Tibial artery (tissue), 4 donors: ENCODE data around the gene PINLYP.

ENCODE experiments used
- DNase-seq, 2 donors: peaks; one replicate each; pipeline ENCODE4 v3.0.0-alpha.2; 2019
- H3K27ac ChIP-seq, 2 donors: fragments of 200-600 bp; sonication (generic) in 1 of 2; 1 replicate in 1 of 2; 2 replicates in 1 of 2; pipeline ENCODE4 v1.5.1; 2018 to 2019; ENCODE audit warnings: mild to moderate bottlenecking in 1 of 2
- H3K27me3 ChIP-seq, 2 donors: fragments of 200-600 bp; sonication (generic) in 1 of 2; one replicate each; pipeline versions ENCODE4 v1.5.1 to v1.6.0; 2016 to 2019
- H3K36me3 ChIP-seq, 3 donors: fragments of 200-600 bp; sonication (generic) in 2 of 3; one replicate each; pipeline ENCODE4 v1.5.1; 2016 to 2019; ENCODE audit warnings: mild to moderate bottlenecking in 2 of 3
- H3K4me1 ChIP-seq, 4 donors: fragments of 200-600 bp; sonication (generic) in 2 of 4; 1 replicate in 3 of 4; 2 replicates in 1 of 4; pipeline ENCODE4 v1.5.1; 2016 to 2019
- H3K4me3 ChIP-seq, 2 donors: fragments of 200-600 bp; sonication (generic) in 1 of 2; 1 replicate in 1 of 2; 2 replicates in 1 of 2; pipeline ENCODE4 v1.5.1; 2018 to 2019; ENCODE audit warnings: mild to moderate bottlenecking in 2 of 2
- H3K9me3 ChIP-seq, 3 donors: fragments of 200-600 bp; sonication (generic) in 1 of 3; one replicate each; pipeline ENCODE4 v1.5.1; 2016 to 2019
- intact Hi-C: fragments of 100-400 bp; cut with DNase I; formaldehyde crosslinking; loops from one replicate; pipeline ENCODE4 v1.15.0; 2023; ENCODE audit warnings: low total_unique reads
- TF ChIP-seq, protein P1 (sequence below), 2 experiments: fragments of 200-600 bp in 1 of 2; fragments of 450-650 bp in 1 of 2; IDR thresholded peaks; one replicate each; pipeline ENCODE4 v1.5.1; 2017 to 2019; ENCODE audit warnings: antibody characterized with exemption in 2 of 2, mild to moderate bottlenecking in 1 of 2, moderate library complexity in 1 of 2

The PINLYP gene

GRCh38 chr19:43594710-43595604 is 19.4 kb downstream of the PINLYP start:
- DNase-seq = no peak
- H3K4me3 ChIP-seq = peak overlapping the region; percentile 67 to 80
- peaks cover 24 to 66% (median 40%) of the 10 kb centered on the region in 3 donors for H3K36me3 ChIP-seq
- peaks cover 0 to 47% (median 38%) of the 10 kb centered on the region in 4 donors for H3K4me1 ChIP-seq
- H3K9me3 ChIP-seq = no peaks in the 10 kb centered on the region
- intact Hi-C loops = loop anchor here (5.0 kb wide), 1 partner anchor 68 kb away; the partner anchor contains the start of gene ETHE1
- TF ChIP-seq, protein P1, sequence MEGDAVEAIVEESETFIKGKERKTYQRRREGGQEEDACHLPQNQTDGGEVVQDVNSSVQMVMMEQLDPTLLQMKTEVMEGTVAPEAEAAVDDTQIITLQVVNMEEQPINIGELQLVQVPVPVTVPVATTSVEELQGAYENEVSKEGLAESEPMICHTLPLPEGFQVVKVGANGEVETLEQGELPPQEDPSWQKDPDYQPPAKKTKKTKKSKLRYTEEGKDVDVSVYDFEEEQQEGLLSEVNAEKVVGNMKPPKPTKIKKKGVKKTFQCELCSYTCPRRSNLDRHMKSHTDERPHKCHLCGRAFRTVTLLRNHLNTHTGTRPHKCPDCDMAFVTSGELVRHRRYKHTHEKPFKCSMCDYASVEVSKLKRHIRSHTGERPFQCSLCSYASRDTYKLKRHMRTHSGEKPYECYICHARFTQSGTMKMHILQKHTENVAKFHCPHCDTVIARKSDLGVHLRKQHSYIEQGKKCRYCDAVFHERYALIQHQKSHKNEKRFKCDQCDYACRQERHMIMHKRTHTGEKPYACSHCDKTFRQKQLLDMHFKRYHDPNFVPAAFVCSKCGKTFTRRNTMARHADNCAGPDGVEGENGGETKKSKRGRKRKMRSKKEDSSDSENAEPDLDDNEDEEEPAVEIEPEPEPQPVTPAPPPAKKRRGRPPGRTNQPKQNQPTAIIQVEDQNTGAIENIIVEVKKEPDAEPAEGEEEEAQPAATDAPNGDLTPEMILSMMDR (IDR thresholded peaks at IDR 0.05) = peak; percentile 31 to 43
- peak overlapping the region; percentile 90 to 96 for H3K27ac ChIP-seq
- no peaks in the 10 kb centered on the region for H3K27me3 ChIP-seq

DNA sequence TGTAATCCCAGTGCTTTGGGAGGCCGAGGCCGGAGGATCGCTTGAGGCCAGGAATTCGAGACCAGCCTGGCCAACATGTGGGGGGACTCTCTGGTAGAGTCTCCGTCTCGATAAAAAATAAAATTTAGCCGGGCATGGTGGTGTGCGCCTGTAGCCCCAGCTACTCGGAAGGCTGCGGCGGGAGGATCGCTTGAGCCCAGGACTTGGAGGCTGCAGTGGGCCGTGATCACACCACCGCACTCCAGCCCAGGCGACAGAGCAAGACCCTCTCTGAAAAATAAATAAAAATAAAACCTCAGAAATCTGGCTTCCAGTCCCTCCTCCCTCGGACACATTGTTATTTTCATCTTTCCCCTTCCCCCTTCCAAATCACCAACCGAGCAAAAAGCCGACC is 20.0 kb downstream of the PINLYP start:
- TF ChIP-seq, protein P1 (IDR thresholded peaks at IDR 0.05) = no peak
- H3K27me3 ChIP-seq = no peaks in the 10 kb centered on the region
- H3K27ac ChIP-seq = peak overlapping the region; percentile 90 to 96
- peaks cover 0 to 47% (median 38%) of the 10 kb centered on the region in 4 donors for H3K4me1 ChIP-seq
- H3K36me3 ChIP-seq = peaks cover 24 to 66% (median 46%) of the 10 kb centered on the region in 3 donors
- peak overlapping the region; percentile 67 to 80 for H3K4me3 ChIP-seq
- no peaks in the 10 kb centered on the region for H3K9me3 ChIP-seq
- DNase-seq = no peak
- intact Hi-C loops = loop anchor here (5.0 kb wide), 1 partner anchor 68 kb away; the partner anchor contains the start of gene ETHE1

DNA sequence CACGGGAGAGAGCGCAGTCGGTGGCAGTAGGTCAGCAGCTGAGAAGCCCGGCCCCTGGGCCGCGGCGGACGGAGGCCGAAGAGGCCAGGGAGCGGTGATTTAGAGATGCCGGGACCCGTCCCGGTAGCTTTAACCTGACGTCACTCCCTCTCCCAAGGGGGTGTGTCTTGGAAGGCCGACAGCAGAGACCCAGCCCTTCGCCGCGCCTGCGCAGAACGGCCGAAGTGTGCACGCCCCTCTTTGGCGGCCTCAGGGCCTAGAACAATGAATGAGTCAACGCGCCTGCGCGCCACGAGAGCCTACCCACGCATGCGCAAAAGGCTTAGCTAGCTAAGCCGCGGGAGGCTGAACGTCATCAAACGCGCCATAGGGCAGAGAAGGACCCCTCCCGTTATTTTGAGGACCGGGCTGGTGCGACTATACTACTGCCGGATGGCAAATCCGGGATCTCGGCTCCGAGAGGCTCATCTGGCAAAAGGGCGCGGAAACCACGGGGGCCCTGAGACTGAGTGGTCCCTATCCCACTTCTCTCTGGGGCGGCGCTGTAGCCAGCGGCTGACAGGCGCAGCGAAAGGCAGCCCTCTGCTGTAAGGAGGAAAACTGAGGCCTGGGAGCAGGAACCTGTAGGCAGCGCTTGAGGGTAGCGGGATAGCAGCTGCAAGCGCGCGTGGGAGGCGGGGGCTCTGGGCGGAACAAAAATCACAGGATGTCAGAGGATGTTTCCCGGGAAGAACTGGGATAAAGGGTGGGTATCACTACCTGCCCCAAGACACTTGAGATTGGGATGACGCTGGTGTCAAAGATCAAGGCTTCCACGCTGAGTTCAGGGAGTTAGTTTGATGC is 20.6 kb downstream of the PINLYP start, which contains the start of the genes IRGQ and ZNF576:
Gene IRGQ (minus strand): TSS at position 136 of the 843 bp plus-strand sequence. CDS start 796 bp downstream, outside the sequence.
Gene ZNF576 (plus strand): TSS at position 597 of the 843 bp plus-strand sequence. CDS start 514 bp downstream, outside the sequence.
- intact Hi-C loops = loop anchor here (1.0 to 5.0 kb wide), 2 partner anchors 21 to 69 kb away; partner anchors contain the start of genes ETHE1, PINLYP and XRCC1
- DNase-seq = peak; percentile 100
- no peaks in the 10 kb centered on the region for H3K9me3 ChIP-seq
- H3K27ac ChIP-seq = peak within 1 kb of the TSS; percentile 93 to 96
- H3K27me3 ChIP-seq = no peaks in the 10 kb centered on the region
- H3K36me3 ChIP-seq = peaks cover 24 to 64% (median 43%) of the 10 kb centered on the region in 3 donors
- peak within 1 kb of the TSS; percentile 67 to 80 for H3K4me3 ChIP-seq
- TF ChIP-seq, protein P1 (IDR thresholded peaks at IDR 0.05) = peak in 1 of 2 experiments; percentile 30
- H3K4me1 ChIP-seq = peaks cover 0 to 47% (median 38%) of the 10 kb centered on the region in 4 donors

GRCh38 chr19:43596842-43597461 is 21.4 kb downstream of the PINLYP start:
- Histone ChIP-seq H3K4me3 (peak overlapping the region; percentile 67 to 80), H3K27ac (peak overlapping the region; percentile 93 to 96), H3K4me1 (peaks cover 0 to 47% (median 38%) of the 10 kb centered on the region in 4 donors), H3K9me3 (no peaks in the 10 kb centered on the region), H3K36me3 (peaks cover 22 to 56% (median 48%) of the 10 kb centered on the region in 3 donors), H3K27me3 (no peaks in the 10 kb centered on the region)
- no peak for DNase-seq
- intact Hi-C loops = loop anchor here (1.0 to 5.0 kb wide), 2 partner anchors 22 to 70 kb away; partner anchors contain the start of genes ETHE1, PINLYP and XRCC1
- TF ChIP-seq, protein P1 (IDR thresholded peaks at IDR 0.05) = no peak
